ENCODE results near the gene C19orf38.

C19orf38 gene

DNA sequence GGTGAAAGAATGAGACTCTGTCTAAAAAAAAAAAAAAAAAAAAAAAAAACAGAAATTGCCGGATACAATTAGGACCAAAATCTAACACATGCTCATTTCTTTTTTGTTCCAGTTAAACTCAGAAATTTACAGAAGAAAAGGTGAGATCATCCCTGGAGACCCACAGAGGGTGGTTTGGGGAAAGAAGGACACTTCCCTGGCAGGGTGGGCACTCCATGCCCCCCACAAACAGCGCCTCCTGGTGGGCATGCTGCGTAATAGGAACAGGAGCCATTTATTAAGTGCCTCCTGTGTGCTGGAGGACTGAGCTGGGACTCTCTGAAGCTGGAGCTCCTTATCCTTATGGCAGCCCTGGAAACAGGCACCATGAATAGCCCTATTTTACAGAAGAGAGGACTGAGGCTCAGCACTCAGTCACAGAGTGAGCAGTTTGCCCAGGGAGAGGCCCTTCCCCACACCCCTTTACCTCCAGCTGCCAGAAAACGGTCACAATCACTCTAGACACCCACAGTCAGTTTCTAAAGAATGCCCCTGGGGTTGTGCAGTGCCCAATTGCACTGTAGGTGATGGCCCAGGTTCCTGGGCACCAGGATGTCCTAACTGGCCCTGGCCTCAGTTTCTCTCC, 10.1 kb downstream of the C19orf38 start:
- TF ChIP-seq, protein P1, sequence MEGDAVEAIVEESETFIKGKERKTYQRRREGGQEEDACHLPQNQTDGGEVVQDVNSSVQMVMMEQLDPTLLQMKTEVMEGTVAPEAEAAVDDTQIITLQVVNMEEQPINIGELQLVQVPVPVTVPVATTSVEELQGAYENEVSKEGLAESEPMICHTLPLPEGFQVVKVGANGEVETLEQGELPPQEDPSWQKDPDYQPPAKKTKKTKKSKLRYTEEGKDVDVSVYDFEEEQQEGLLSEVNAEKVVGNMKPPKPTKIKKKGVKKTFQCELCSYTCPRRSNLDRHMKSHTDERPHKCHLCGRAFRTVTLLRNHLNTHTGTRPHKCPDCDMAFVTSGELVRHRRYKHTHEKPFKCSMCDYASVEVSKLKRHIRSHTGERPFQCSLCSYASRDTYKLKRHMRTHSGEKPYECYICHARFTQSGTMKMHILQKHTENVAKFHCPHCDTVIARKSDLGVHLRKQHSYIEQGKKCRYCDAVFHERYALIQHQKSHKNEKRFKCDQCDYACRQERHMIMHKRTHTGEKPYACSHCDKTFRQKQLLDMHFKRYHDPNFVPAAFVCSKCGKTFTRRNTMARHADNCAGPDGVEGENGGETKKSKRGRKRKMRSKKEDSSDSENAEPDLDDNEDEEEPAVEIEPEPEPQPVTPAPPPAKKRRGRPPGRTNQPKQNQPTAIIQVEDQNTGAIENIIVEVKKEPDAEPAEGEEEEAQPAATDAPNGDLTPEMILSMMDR (IDR thresholded peaks at IDR 0.05; ENCODE audit: extremely low read depth, insufficient read depth, missing control alignments) = peak; percentile 84

DNA sequence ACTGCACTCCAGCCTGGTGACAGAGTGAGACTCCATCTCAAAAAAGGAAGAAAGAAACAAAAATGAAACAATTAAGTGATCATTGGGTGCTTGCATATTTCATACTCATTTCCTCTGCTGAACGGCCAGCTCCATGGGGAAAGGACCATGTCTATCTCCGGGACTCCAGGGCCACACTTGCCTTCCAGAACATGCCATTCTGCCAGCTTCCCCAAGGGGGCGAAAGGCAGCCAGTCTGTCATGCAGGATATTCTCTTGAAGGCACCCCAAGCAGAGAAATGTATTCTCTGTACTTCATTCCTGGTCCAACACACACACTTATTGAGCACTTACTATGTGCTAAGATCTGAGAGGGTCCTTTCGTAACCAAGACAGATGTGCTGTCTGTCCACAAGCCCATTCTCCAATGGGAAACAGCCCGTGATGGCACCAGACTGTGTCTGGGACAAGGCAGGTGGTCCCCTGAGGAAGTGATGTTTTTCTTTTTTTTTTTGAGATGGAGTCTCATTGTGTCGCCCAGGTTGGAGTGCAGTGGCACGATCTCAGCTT, 13.0 kb downstream of the C19orf38 start:
- TF ChIP-seq, protein P1 (IDR thresholded peaks at IDR 0.05; ENCODE audit: extremely low read depth, insufficient read depth, missing control alignments) = peak; percentile 54
- in situ Hi-C loops (cut with MboI; ENCODE audit: low pct_unique_long_range_greater_than_20kb, low sequenced_read_pairs, unreplicated experiment) = no loop called here
- DNase-seq (ENCODE audit: low spot score) = peak; percentile 14

More for the DNA sequence above, 10.1 kb downstream of the C19orf38 start:
- DNase-seq (ENCODE audit: low spot score) = peak; percentile 45
- in situ Hi-C loops (cut with MboI; ENCODE audit: low pct_unique_long_range_greater_than_20kb, low sequenced_read_pairs, unreplicated experiment) = no loop called here

DNA sequence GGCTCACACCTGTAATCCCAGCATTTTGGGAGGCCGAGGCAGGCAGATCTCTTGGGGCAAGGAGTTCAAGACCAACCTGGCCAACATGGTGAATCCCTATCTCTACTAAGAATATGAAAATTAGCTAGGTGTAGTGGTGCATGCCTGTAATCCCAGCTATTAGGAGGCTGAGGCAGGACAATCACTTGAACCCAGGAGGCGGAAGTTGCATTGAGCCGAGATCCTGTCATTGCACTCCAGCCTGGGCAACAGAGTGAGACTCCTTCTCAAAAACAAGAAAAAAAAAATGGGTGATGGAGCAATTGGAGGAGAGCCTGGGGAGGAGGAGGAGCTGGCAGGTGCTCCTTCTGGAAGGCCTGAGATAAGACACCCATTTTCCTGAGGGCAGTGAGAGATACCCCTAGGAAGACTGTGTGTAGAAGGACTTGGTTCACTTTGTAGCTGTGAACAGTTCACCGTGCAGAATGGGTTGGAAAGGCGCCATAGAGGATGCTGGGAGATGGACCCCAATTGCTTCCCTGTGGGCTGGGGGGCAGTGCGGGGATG, 14.4 kb downstream of the C19orf38 start:
- TF ChIP-seq, protein P1 (IDR thresholded peaks at IDR 0.05; ENCODE audit: extremely low read depth, insufficient read depth, missing control alignments) = no peak
- in situ Hi-C loops (cut with MboI; ENCODE audit: low pct_unique_long_range_greater_than_20kb, low sequenced_read_pairs, unreplicated experiment) = no loop called here
- peak; percentile 1 for DNase-seq (ENCODE audit: low spot score)

DNA sequence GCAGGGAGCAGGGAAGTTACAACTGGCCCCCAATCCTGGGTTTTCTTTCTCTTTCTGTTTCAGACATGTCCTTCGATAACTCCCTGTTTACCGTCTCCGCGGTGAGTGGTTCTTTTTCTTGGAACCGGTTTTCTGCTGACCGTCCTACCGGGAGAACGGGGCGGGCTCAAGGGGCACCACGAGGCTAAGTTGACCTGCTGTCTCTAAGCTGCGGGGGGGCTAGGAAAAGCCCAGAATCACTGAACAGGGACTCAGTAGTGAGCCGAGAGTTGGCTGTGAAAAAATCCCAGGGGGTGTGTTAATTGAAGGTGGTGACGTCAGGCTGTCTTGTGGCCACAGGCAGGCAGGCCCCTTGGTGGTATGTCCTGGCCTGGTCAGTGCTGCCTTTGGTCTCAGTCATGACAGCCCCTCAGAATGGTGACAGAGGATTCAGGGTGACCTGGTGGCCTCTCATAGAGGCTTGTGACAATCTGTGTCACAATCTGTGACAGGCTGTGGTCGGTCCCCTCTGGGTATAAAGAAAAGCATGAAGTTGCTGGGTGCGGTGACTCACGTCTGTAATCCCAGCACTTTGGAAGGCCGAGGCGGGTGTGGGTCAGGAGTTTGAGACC, 15.0 kb downstream of the C19orf38 start:
- TF ChIP-seq, protein P1 (IDR thresholded peaks at IDR 0.05; ENCODE audit: extremely low read depth, insufficient read depth, missing control alignments) = no peak
- in situ Hi-C loops (cut with MboI; ENCODE audit: low pct_unique_long_range_greater_than_20kb, low sequenced_read_pairs, unreplicated experiment) = no loop called here
- peak; percentile 7 for DNase-seq (ENCODE audit: low spot score)

DNA sequence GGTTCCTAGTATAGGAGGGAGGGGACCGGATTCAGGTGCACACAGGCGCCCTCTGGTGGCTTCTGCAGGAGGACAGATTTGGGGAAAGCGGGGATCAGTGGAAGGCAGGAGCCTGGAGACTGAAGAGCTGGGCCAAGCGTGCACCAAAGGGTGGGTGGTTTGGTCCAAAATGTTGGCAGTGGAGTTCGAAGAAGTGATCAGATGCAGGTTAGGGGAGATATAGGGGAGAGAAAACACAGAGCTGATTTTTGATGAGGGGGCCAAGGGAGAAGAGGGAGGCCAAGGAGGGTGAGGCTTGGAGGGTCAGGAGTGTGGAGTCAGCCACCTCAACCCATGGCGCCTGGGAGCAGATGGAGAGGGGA, 16.3 kb downstream of the C19orf38 start:
- TF ChIP-seq, protein P1 (IDR thresholded peaks at IDR 0.05; ENCODE audit: extremely low read depth, insufficient read depth, missing control alignments) = peak; percentile 89
- in situ Hi-C loops (cut with MboI; ENCODE audit: low pct_unique_long_range_greater_than_20kb, low sequenced_read_pairs, unreplicated experiment) = no loop called here
- peak; percentile 82 for DNase-seq (ENCODE audit: low spot score)

DNA sequence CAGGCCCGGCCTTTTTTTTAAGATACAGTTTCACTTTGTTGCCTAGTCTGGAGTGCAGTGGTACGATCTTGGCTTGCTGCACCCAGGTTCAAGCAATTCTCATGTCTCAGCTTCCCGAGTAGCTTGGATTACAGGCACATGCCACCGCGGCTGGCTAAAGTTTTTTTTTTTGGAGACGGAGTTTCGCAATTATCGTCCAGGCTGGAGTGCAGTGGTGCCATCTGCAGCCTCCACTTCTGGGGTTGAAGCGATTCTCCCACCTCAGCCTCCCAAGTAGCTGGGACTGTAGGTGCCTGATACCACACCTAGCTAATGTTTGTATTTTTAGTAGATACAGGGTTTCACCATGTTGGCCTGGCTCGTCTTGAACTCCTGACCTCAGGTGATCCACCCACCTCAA, 18.3 kb downstream of the C19orf38 start:
- TF ChIP-seq, protein P1 (IDR thresholded peaks at IDR 0.05; ENCODE audit: extremely low read depth, insufficient read depth, missing control alignments) = no peak
- in situ Hi-C loops (cut with MboI; ENCODE audit: low pct_unique_long_range_greater_than_20kb, low sequenced_read_pairs, unreplicated experiment) = no loop called here
- DNase-seq (ENCODE audit: low spot score) = no peak

Data from GM13977 (cell line).